HG03575 (cell line): ENCODE data around the gene TNFRSF1A.
"Not testable (repeated sequence)": the region's sequence is repeated elsewhere in the genome, so short reads cannot be mapped to it uniquely, and the experiment has no call there.

Source experiments
- ATAC-seq: cut with Tn5 transposase; IDR thresholded peaks from one replicate; pipeline ENCODE4 v1.9.1; 2021; ENCODE audit not compliant: unreplicated experiment, insufficient number of reproducible peaks, low FRiP score; ENCODE audit errors: extremely low read depth

The TNFRSF1A gene

DNA sequence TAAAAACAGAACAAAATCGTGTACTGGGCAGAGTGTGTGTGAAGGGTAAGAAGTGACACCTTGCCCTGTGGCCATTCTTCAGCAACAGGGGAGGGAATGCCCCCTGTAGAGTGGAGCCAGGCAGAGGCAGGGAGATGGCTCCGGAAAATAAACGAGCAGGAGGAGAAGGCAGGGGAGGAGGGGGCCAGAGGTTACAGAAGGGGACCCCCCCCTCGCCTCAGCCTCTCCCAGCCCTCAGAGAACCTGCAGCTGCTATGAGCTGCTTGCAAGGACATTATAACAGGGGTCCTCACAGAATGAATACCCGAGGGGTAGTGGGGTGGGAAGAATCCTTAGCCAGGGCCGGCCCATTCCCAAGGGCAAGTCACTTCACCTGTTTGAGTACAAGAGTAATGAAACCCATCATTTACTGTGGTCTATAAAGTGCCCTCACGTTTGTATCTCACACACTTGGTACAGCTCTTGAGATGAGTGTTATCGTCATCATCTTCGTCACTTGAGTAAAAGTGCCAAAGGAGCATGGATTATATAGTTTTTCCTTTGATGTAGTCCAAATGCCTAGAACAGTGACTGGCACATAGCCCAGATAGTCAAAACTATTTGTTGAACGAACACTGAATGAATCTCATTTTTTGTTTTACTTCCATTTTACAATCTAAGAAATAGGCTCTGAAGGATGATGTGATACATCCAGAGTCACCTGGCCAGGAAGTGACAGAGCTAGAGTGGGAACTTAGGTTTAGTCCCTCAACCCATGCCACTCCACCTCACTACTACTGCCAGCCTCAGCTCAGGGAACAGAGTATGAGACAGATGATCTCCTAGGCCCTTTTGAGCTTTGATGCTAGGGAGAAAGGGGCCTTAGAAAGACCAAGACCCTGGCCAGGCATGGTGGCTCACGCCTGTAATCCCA lies 19.0 kb upstream of the TNFRSF1A start:
- no peak for ATAC-seq

DNA sequence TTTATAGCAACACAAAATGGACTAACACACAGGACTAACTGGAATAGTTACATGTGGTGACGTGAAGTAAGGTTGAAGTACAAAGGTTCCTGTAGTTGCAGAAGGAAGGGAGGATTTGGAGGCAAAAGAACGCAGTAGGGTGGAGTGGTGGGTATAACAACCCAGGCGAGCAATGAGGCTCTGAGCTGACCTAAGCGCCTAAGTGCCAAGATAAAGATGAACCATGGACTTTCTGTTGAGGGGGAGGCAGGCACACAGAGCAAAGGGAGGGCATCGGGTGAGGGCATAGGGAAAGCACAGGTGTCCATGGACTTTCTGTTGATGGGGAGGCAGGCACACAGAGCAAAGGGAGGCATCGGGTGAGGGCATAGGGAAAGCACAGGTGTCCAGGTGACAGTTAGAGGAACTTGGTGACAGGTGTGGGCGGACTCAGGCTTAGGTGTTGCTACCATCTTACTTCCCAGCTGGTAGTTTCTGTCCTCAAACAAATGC lies 18.2 kb upstream of the TNFRSF1A start:
- ATAC-seq: no peak

DNA sequence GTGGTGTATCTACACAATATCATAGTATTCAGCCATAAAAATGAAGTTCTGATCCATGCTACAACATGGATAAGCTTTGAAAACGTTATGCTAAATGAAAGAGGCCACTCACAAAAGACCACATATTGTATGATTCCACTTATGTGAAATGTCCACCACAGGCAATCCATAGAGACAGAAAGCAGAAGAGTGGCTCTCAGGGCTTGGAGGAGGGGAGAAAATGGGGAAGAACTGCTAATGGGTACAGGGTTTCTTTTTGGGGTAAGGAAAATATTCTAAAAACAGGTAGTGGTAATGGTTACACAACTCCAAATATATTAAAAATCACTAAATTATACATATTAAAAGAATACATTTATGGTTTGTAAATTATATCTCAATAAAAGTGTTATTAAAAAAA lies 17.0 kb upstream of the TNFRSF1A start:
- ATAC-seq: no peak

DNA sequence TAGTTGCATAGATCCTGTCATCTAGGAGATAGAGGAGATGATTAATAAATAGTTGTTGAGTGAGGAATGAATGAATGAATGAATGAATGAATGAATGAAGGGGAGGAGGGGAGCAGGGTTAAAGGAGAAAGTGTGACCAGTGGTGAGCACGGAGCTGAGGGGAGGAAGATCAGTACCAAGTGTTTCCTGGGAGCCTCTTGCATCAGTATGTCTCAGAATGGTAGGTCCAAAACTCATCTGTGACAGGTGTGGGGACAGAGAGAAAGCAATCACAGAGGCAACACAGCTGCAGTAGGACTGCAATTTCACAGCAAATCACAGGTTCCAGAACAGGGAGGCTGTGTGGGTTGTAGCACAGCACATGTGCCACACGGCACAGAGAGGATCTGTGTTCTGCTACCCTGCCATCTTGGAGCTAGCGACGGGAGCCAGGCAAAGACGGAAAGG lies 14.5 kb upstream of the TNFRSF1A start:
- no peak for ATAC-seq

DNA sequence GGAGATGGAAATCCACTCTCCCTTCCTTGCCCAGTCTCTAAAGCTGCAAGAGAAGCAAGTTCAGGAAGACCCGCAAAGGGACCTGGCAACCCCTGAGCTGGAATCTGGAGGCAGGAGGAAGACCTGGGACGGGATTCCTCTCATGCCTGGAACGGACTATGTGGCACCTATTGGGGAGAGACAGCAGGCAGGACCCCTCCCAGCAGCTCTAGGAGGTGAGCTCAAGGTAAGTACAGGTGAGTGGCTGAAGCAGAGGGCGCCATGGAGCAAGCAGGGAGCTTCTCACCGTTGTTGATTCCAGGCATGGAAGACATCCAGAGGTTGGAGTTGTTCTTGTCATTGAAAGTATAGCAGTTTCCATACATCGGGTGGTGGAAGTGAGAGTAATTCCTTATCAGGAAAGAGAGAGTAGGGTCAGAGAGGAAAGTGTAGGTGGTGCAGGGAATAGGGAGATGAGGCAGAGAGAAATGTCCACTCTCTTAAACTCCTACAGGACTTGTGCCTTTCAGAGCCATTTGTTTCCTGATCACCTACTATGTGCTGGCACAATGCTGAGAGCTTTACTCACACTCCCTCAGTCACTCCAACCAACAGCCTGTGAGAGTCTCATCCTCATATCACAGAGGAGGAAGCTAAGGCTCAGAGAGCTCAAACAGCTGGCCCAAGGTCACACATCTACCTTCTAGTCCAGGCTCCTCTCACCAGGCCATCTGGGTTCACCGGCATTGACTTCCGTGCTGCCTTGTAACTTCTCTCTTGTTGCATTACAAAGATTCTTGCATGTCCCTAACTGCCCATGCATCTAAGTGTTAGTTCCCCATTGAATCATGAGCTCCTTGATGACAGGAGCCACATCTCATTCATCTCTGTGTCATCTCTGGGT lies 13.9 kb upstream of the TNFRSF1A start:
- ATAC-seq: no peak

DNA sequence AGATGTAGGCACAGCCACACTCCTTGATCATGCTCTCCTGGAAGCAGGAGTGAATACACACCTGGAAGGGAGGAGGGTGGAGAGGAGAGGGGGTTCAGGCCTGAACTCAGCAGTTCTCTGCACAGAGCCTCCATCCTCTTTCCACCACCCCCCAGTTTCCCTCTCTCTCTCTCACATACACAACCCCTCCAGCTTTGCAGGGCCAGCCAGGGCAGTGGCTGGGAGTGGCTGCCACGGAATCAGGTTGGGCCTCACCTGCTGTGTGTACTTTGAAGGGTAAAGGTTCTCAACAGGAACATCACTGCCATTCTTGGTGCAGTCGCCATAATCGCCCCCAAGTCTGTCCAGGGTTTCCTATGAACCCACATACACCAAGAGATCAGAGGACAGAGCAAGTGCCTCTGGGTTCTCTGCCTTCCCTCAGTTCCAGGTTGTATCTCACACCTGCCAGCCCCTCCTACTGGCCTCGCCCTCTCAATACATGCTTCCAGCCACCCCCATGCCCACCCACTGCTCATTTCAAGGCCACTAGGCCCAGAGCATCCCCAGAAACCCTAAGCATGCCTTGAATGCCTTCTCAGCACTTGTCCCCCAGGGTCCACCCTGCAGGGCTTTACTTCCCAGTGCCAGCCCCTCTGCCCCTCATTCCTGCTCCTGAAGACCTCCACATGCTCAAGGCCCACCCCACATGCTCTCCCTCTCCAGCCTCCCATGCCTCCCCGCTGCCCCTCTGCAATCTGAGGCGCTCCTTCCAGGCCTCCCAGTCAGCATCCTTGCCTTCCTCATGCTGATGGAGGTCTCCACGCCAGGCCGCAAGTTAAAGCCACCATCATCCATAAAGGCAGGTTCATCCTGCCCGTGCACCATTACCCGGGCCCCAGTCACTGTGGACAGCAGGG lies 12.9 kb upstream of the TNFRSF1A start:
- ATAC-seq: no peak

DNA sequence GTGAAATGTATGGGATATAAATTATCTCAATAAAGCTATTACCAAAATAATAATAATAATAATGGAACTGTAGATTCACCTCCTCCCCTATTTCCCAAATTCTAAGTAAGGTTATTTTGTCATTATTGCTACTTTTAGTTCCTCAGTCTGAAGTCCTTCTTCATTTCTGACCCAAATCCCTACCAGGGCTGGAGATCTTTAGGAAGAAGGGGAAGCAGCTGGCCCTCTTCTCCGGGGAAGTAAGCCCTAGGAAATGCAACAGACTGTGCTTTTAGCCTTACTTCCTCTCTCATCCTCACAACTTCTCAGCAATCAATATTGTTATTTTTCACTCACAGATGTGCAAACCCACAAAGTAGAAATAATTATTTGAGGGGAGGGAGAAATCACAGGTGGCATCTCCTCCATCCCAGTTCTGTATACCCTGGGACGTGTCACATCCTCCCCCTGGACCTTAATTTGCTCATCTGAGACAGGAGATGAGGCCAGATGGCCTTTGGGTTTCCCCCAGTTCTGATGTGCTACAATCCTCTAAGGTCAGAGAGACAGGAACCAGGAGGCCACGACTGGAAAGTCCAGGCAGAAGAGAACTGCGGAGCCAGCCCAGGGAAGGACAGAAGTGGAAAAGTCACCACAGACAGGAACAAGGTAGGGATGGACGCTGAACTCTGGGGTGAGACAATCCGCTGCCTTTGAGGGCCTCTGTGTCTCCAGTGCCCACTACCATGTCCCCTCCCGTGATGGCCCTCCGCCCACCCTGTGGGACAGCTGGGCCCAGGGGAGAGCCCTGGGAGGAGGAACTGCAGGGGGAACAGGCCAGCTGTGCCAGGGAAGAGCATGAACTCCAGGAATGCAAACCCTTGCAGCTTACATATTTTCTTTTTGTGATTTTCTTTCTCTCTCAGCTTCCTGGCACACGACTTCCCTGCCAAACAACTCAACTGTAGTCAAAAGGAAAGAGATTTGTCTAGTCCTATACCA lies 10.6 kb upstream of the TNFRSF1A start:
- no peak for ATAC-seq

DNA sequence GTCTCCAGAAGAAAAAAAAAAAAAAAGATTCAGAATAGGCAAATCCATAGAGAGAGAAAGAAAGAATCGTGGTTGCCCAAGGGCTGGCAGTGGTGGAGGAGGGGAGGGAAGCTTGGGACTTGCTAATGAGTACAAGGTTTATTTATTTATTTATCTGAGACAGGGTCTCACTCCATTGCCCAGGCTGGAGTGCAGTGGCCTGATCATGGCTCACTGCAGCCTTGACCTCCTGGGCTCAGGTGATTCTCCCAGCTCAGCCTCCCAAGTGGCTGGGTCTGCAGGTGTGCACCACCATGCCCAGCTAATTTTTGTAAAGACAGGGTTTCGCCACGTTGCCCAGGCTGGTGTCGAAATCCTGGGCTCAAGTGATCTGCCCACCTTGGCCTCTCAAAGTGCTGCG lies 9.7 kb upstream of the TNFRSF1A start:
- ATAC-seq: no peak

DNA sequence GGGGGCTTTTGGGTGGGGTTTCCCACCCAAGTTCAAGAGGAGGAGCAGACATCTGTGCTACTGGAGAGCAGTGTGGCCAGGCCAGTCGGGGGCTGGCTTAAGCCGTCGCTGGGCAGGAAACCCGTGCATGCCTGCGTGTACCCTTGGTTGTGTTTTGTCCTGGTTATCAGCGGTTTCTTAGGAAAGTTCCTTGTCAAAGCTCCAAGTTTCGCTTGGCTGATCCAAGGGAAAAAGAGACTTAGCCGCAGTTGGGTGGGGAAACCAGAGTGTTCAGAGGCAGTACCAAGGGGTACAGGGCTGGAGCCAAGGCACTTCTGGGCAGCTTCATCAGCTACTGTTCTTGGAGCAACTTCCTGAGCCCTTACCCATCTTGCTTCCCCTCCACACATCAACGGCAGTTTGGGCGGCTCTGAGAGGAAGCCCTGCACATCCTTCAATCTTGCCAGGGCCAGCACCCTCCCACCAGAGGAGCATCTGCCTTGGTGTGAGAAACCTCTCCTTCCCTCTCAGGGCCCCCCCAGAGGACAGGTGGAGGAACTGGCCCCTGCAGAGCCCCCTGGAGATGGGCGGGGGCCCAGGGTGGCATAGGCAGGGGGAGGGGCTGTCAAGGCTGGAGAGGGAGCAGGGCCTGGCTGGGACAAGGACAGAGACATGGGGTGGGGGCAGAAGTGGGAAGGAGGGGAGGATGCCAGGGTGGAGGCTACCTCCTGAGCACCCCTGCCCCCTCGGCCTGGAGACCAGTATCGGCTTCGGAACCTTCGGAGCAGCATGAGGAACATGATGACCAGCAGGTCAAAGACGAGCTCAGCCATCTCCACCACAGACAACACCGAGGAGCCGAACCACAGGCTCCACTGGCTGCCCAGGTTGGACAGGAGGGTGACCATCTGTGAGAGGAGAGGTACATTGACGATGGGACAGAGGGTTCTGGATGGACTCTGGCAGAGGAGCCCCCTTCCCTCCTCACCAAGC lies 5.8 kb upstream of the TNFRSF1A start:
- ATAC-seq: no peak

DNA sequence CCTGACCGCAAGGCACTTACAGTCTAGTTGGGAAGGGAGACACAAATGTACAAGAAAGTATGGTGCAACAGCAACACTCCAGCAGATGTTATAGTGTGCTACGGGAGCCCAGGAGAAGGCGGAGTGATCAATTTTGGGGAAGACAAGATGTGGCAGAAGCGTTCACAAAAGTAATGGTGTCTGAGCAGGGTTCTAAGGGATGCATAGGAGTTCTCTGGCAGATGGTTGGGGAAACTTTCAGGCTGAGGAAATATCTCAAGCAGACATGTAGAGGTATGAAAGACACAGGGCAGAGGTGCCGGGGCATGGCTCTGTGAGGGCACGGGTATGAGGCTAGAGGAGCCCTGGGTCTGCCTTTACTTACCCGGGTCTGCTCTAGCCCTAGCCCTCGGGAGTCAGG lies 5.1 kb upstream of the TNFRSF1A start:
- ATAC-seq: no peak

DNA sequence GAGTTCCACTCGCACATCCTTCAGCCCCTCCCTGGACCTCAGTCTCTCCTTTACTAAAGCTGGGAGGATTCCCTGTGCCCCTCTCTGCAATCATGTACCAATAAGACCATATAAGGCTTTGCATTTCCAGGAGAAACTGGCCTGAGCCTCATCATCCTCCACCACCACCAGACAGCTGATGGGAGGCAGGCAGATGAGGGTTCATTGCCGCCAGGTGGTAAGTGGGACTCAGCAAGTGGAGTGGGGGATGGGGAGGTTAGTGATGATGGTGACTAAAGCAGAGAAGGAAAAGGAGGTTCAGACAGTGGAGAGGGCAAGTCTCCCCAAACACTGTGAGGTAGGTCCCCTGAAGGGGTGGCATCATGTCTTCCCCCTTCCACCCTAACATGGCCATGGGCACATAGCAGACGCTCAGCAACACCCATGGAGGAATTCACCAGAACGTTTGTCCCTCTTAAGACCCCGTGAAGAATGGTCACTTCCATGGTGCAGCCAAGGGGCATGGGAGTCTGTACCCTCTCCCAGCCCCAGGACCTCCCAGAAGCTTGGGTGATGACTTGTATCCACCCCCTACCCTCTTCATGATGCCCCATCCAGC lies 4.5 kb upstream of the TNFRSF1A start:
- ATAC-seq: no peak

DNA sequence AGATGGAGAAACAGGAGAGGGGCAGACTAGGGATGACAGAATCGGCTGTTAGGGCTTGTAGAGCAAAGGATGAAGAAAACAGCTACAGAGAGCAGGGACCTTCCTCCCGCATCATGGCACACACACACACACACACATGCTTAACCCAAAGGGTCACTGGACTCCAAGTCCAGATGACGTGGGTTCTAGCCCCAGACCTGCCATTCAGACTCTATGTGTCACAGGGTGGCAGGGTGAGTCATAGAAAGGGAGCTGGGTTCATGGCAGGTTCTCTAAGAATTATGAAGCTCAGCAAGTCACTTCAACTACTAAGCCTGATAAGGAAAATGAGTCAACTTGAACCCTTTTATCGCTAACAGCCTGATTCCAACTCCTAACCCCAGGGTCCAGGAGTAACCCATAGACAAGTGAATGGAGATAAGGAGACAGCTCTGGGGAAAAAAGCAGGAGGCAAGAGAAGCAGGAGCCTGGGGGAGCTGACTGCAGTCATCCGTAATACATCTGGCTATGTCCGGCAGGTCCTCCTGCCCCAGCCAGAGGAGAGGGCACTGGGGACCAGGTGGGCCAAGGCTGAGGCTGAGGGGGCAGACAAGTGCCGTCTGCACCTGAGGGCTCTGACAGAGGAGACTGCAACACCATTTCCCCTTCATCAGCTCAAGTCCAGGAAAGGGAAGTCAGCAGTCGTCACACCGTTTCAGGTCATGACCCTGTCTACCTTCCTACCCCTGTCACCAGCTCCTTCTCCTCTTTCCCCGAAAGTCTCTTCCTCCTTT lies 3.6 kb upstream of the TNFRSF1A start:
- no peak for ATAC-seq

DNA sequence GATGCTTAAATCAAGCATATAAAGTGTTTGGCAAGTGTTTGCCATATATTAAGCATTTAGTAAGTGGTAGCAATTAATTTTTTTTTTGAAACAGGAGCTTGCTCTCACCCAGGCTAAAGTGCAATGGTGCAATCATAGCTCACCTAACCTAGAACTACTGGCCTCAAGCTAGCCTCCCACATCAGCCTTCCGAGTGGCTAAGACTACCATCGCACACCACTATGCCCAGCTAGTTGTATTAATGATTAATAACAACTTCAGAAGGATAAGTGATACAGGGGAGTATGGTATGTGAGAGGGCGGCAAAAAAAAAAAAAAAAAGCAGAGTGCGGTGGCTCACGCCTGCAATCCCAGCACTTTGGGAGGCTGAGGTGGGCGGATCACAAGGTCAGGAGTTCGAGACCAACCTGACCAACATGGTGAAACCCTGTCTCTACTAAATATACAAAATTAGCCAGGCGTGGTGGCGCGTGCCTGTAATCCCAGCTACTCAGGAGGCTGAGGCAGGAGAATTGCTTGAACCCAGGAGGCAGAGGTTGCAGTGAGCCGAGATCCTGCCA lies 2.3 kb upstream of the TNFRSF1A start:
- not testable (repeated sequence) for ATAC-seq

DNA sequence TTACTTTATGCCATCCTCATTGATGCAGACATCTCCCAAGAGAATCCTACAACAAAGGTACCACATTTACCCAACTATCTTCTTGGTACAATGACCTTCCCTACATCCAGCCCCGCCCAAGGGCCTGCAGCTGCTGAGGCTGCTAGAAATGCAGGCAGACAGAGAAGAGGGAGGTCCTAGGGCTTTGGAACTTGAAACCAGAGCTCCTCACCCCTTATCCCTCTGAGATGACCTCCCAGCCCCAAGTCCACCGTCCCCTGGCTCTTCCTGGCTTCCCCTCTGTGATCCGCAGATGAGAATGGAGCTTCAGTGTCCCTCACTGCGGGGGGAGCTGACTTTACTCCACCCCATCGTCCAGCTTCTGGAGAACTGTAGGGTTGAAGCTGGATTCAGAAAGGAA lies 1.6 kb upstream of the TNFRSF1A start:
- no peak for ATAC-seq

DNA sequence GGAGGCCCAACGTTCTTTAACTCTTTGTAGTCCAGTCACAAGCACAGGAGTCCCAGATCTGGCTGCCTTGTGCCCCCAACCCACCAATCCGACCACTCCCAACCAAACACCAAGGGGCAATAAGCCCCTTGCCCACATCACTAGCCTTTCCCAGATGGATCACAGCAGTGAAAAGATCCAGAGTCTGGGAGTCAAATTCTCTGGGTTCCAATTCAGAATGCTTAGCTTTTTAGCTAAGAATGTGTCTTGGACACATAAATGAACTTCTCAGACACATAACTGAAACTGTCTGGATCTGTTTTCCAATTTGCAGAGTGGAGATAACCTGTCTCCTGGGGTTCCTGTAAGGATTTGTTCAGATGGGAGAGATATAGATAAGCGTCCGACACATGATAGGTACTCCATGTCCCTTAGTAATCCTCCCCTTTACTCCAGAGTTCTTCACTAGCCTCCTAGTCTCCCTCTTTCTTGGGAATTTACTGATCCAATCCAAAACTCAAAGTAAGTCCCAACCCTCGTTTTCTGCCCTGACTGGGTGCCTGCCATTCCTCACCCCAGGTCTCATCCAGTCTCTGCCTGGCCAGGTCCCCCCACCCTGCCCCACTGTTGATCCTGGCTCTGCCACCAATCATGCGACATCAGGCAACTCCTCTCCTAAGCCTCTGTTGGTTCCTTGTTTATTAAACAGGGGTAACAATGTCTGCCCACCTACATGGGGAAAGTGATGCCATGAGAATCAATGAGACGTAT lies 439 bp upstream of the TNFRSF1A start:
- ATAC-seq: no peak
